Sigmoid colon (tissue), 4 donors: Measurements from ENCODE around the gene TSPAN9.

Experiments
- EP300 ChIP-seq, 4 donors: sonication (generic); formaldehyde crosslinking; IDR thresholded peaks; one replicate each; pipeline ENCODE4 v1.6.1; 2017; ENCODE audit warnings: antibody characterized with exemption in 4 of 4
- POLR2A ChIP-seq, 2 donors: fragments of 450-650 bp; IDR thresholded peaks; one replicate each; pipeline ENCODE4 v1.6.1; 2016; ENCODE audit warnings: antibody characterized with exemption in 2 of 2, mild to moderate bottlenecking in 2 of 2, moderate library complexity in 2 of 2
- POLR2AphosphoS5 ChIP-seq, 4 donors: sonication (generic); formaldehyde crosslinking; IDR thresholded peaks; one replicate each; pipeline ENCODE4 v1.6.1; 2017; ENCODE audit warnings: antibody characterized with exemption in 4 of 4
- TF ChIP-seq, protein P1 (sequence below), 4 experiments: fragments of 450-650 bp in 3 of 4; fragments of 200-600 bp in 1 of 4; IDR thresholded peaks; one replicate each; pipeline ENCODE4 v1.5.1; 2016 to 2019; ENCODE audit warnings: antibody characterized with exemption in 4 of 4, mild to moderate bottlenecking in 3 of 4, moderate library complexity in 2 of 4

DNA sequence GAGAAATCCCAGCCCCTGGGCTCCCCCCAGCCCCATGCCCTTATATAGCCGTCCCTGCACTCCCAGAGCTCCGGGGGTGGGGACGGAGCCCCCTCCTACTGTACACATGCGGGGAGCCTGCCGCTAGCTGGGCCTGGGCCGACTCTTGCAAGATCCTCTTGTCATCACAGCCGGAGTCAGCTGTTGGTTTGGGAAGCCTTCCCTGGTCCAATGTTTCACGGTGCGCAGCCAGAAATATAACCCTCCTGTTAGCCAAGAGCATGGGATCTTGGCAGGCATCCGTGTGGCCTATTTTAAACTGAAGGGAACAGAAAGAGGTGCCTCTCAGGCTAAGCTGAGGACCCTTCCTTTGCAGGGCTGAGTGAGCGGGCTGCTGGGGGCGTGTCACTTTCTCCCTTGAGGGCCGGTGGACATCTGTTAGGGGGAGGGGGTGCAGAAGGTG is 175.3 kb downstream of the TSPAN9 start:
- TF ChIP-seq POLR2A (IDR thresholded peaks at IDR 0.05) (no peak), POLR2AphosphoS5 (IDR thresholded peaks at IDR 0.05) (peak; percentile 66 to 90 (median 75)), EP300 (IDR thresholded peaks at IDR 0.05) (peak in 2 of 4 donors; percentile 36 to 77)
- TF ChIP-seq, protein P1, sequence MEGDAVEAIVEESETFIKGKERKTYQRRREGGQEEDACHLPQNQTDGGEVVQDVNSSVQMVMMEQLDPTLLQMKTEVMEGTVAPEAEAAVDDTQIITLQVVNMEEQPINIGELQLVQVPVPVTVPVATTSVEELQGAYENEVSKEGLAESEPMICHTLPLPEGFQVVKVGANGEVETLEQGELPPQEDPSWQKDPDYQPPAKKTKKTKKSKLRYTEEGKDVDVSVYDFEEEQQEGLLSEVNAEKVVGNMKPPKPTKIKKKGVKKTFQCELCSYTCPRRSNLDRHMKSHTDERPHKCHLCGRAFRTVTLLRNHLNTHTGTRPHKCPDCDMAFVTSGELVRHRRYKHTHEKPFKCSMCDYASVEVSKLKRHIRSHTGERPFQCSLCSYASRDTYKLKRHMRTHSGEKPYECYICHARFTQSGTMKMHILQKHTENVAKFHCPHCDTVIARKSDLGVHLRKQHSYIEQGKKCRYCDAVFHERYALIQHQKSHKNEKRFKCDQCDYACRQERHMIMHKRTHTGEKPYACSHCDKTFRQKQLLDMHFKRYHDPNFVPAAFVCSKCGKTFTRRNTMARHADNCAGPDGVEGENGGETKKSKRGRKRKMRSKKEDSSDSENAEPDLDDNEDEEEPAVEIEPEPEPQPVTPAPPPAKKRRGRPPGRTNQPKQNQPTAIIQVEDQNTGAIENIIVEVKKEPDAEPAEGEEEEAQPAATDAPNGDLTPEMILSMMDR (IDR thresholded peaks at IDR 0.05) = no peak
